Progenitor cell of endocrine pancreas (in vitro differentiated cells): ENCODE results near the gene PRKCQ. TPM values are rescaled to one million over a fixed set of nuclear protein-coding genes. Genes with fewer than 3 reads are reported as not detected.

Source experiments
- DNase-seq: peaks from one replicate; pipeline ENCODE4 v3.0.0; 2021; ENCODE audit warnings: low spot score; ENCODE audit not compliant: unreplicated experiment
- H3K27ac Mint-ChIP-seq: 2 replicates; pipeline ENCODE4 v1.8.0; 2021; ENCODE audit warnings: mild to moderate bottlenecking, moderate library complexity, mixed read lengths
- H3K27me3 Mint-ChIP-seq: 2 replicates; pipeline ENCODE4 v1.8.0; 2021; ENCODE audit warnings: mixed read lengths
- H3K36me3 Mint-ChIP-seq: 2 replicates; pipeline ENCODE4 v1.8.0; 2022; ENCODE audit warnings: mixed read lengths; ENCODE audit not compliant: insufficient read depth
- H3K4me1 Mint-ChIP-seq: 2 replicates; pipeline ENCODE4 v1.8.0; 2021; ENCODE audit warnings: low read depth, mixed read lengths
- H3K4me3 Mint-ChIP-seq: 2 replicates; pipeline ENCODE4 v1.8.0; 2021; ENCODE audit warnings: low read depth, mild to moderate bottlenecking, moderate library complexity, mixed read lengths
- H3K9me3 Mint-ChIP-seq: 2 replicates; pipeline ENCODE4 v1.8.0; 2021; ENCODE audit warnings: low read depth, mixed read lengths
- total RNA-seq: library from RNA; stranded (reverse); gene quantifications from 2 replicates; pipeline ENCODE4 v1.2.1, GENCODE V29; 2021
- TF ChIP-seq, protein P1 (sequence below): fragments of 200-600 bp; sonication (generic); IDR thresholded peaks from one replicate; pipeline ENCODE4 v1.5.0; 2021; ENCODE audit warnings: antibody characterized with exemption, mild to moderate bottlenecking; ENCODE audit not compliant: unreplicated experiment

Gene PRKCQ
- total RNA-seq, 1 donor from 2014 or later: 5.6 TPM

- peaks cover 11% of the 10 kb centered on the region for H3K36me3 Mint-ChIP-seq
- no peak for DNase-seq
- H3K9me3 Mint-ChIP-seq: peaks cover 35% of the 10 kb centered on the region
- no peak overlapping the region for H3K4me3 Mint-ChIP-seq
- H3K27me3 Mint-ChIP-seq: no peaks in the 10 kb centered on the region
- TF ChIP-seq, protein P1, sequence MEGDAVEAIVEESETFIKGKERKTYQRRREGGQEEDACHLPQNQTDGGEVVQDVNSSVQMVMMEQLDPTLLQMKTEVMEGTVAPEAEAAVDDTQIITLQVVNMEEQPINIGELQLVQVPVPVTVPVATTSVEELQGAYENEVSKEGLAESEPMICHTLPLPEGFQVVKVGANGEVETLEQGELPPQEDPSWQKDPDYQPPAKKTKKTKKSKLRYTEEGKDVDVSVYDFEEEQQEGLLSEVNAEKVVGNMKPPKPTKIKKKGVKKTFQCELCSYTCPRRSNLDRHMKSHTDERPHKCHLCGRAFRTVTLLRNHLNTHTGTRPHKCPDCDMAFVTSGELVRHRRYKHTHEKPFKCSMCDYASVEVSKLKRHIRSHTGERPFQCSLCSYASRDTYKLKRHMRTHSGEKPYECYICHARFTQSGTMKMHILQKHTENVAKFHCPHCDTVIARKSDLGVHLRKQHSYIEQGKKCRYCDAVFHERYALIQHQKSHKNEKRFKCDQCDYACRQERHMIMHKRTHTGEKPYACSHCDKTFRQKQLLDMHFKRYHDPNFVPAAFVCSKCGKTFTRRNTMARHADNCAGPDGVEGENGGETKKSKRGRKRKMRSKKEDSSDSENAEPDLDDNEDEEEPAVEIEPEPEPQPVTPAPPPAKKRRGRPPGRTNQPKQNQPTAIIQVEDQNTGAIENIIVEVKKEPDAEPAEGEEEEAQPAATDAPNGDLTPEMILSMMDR: no peak
- H3K27ac Mint-ChIP-seq: peak overlapping the region; percentile 30
- H3K4me1 Mint-ChIP-seq: peaks cover 2% of the 10 kb centered on the region
Observed at GRCh38 chr10:6388261-6388893, 191.7 kb downstream of the PRKCQ start.

GRCh38 chr10:6386960-6387359 is 193.1 kb downstream of the PRKCQ start:
- Mint-ChIP-seq H3K4me3 (no peak overlapping the region), H3K27ac (no peak overlapping the region), H3K27me3 (no peaks in the 10 kb centered on the region), H3K4me1 (peaks cover 2% of the 10 kb centered on the region), H3K9me3 (peaks cover 35% of the 10 kb centered on the region), H3K36me3 (peaks cover 11% of the 10 kb centered on the region)
- no peak for DNase-seq
- TF ChIP-seq, protein P1: no peak

GRCh38 chr10:6386346-6386745 is 193.7 kb downstream of the PRKCQ start:
- H3K27ac Mint-ChIP-seq: no peak overlapping the region
- no peak for DNase-seq
- H3K4me3 Mint-ChIP-seq: no peak overlapping the region
- H3K36me3 Mint-ChIP-seq: peaks cover 11% of the 10 kb centered on the region
- peaks cover 2% of the 10 kb centered on the region for H3K4me1 Mint-ChIP-seq
- peaks cover 35% of the 10 kb centered on the region for H3K9me3 Mint-ChIP-seq
- no peaks in the 10 kb centered on the region for H3K27me3 Mint-ChIP-seq
- TF ChIP-seq, protein P1: no peak

DNA sequence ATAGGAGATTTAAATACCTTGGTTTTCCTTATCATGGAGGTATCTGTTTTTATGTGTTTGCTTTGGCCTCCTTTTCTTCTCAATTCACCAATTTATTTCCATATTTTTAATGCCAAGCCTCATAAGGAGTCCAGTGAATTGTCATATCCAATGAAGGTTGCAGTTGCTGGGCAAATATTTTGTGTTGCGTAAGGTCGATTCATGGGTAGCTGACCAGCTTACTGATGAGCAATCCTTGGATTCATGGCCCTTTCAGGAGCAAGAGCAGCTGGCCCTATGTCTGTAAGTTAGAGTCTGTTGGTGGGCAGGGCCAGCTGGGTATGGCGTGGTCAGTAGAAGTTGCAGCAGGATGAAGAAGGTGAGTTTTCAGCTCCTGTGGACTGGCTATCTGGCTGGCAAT is 194.4 kb downstream of the PRKCQ start:
- no peak for DNase-seq
- Mint-ChIP-seq H3K4me3 (no peak overlapping the region), H3K36me3 (peaks cover 13% of the 10 kb centered on the region), H3K27ac (no peak overlapping the region), H3K27me3 (no peaks in the 10 kb centered on the region), H3K4me1 (peaks cover 2% of the 10 kb centered on the region), H3K9me3 (peaks cover 36% of the 10 kb centered on the region)
- TF ChIP-seq, protein P1: no peak

DNA sequence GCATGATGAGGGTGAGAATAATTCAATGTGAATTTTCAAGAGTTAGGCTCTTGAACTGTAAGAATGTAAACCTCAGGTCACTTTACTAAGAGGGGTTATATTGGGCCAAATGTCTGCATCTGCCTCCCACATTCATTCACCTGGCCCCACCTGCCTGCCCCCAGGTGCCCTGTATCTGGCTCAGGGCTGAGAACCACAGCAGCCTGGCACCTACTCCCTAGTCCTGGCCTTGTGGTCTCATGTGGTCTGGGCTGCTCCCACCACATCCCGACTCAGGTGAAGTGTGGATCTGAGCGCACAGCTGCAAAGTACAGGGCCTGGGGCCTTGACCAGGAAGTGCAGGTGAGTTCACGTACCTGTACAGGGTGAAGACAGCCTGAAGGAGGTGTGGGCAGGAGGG is 195.2 kb downstream of the PRKCQ start:
- no peak for DNase-seq
- Mint-ChIP-seq H3K27me3 (no peaks in the 10 kb centered on the region), H3K9me3 (peaks cover 31% of the 10 kb centered on the region), H3K27ac (no peak overlapping the region), H3K4me3 (no peak overlapping the region), H3K36me3 (peaks cover 13% of the 10 kb centered on the region), H3K4me1 (peaks cover 2% of the 10 kb centered on the region)
- TF ChIP-seq, protein P1: no peak
